ENCODE measurements around the gene CCDC91. TPM values are rescaled to one million over a fixed set of nuclear protein-coding genes. Genes with fewer than 3 reads are reported as not detected.

The CCDC91 gene
- total RNA-seq, 4 donors from 2014 or later = 24.3 to 65.2 (median 34.3) TPM

DNA sequence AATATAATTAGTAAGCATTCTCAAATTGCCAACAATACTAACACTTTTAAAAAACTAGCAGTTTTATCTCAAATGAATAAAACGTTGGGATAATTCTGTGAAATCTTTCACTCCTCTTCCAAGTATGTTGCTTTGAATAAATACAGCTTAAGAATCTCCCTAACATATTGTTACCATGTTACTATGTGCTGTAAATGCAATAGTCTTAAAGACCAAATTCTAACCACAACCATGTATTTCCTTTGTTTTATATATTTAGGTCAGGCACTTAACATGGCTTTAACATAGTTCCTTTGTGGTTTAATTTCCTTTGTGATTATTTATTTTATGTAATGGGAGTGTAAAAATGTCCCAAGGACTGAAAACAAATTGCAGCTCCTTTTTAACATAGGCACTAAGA, 33.9 kb upstream of the CCDC91 start:
- TF ChIP-seq POLR2A (IDR thresholded peaks at IDR 0.05) = no peak
- TF ChIP-seq, protein P1, sequence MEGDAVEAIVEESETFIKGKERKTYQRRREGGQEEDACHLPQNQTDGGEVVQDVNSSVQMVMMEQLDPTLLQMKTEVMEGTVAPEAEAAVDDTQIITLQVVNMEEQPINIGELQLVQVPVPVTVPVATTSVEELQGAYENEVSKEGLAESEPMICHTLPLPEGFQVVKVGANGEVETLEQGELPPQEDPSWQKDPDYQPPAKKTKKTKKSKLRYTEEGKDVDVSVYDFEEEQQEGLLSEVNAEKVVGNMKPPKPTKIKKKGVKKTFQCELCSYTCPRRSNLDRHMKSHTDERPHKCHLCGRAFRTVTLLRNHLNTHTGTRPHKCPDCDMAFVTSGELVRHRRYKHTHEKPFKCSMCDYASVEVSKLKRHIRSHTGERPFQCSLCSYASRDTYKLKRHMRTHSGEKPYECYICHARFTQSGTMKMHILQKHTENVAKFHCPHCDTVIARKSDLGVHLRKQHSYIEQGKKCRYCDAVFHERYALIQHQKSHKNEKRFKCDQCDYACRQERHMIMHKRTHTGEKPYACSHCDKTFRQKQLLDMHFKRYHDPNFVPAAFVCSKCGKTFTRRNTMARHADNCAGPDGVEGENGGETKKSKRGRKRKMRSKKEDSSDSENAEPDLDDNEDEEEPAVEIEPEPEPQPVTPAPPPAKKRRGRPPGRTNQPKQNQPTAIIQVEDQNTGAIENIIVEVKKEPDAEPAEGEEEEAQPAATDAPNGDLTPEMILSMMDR (IDR thresholded peaks at IDR 0.05) = no peak
- no peaks in the 10 kb centered on the region for H3K9me3 ChIP-seq
- DNase-seq = no peak

DNA sequence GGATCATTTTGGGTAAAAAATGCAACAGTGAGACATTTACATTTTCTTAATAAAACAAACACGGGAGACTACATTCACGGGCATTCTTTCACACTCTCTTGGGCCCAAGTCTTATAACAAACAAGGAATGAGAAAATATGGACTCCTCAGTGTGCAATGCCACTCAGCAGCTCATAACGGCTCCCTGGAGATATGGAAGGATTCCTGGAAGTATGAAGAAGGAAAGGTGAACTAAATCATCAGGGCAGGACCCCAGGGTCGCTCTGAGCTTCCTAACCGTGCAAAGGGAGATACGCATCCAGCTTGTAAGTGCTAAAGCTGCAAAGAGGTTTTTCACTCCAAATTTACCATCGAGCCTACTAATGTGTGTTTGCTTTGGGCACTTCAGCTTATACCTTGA, 33.5 kb upstream of the CCDC91 start:
- Histone ChIP-seq H3K27me3 (no peaks in the 10 kb centered on the region), H3K4me1 (no peaks in the 10 kb centered on the region), H3K4me3 (no peak overlapping the region), H3K36me3 (no peaks in the 10 kb centered on the region), H3K9me3 (no peaks in the 10 kb centered on the region), H3K27ac (no peak overlapping the region)
- no peak for DNase-seq
- no peak for TF ChIP-seq POLR2A (IDR thresholded peaks at IDR 0.05)
- TF ChIP-seq, protein P1 (IDR thresholded peaks at IDR 0.05) = no peak

More for the DNA sequence above, 33.9 kb upstream of the CCDC91 start:
- H3K4me3 ChIP-seq = no peak overlapping the region
- H3K27me3 ChIP-seq = no peaks in the 10 kb centered on the region
- H3K4me1 ChIP-seq = no peaks in the 10 kb centered on the region
- no peaks in the 10 kb centered on the region for H3K36me3 ChIP-seq
- no peak overlapping the region for H3K27ac ChIP-seq

DNA sequence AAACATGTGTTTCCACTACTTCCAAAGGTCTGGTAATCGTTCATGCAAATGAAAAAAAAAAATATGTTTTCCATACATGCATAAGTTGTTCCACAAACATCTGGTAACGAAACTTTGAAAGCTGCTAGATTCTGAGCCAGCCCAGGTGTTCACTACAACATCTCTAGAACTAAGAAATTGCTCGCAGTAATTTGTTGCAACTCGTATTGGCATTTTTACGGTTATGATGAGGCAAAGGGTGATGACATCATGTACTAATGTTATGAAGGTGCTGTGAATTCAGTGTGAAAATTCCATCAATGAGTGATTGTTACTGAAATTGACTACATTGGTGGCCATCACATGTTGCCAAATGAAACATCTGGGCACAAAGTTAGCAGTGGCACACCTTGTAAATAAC, 31.9 kb upstream of the CCDC91 start:
- no peak overlapping the region for H3K27ac ChIP-seq
- no peak for TF ChIP-seq POLR2A (IDR thresholded peaks at IDR 0.05)
- TF ChIP-seq, protein P1 (IDR thresholded peaks at IDR 0.05) = no peak
- H3K4me3 ChIP-seq = no peak overlapping the region
- no peak for DNase-seq
- no peaks in the 10 kb centered on the region for H3K9me3 ChIP-seq
- no peaks in the 10 kb centered on the region for H3K4me1 ChIP-seq
- no peaks in the 10 kb centered on the region for H3K36me3 ChIP-seq
- no peaks in the 10 kb centered on the region for H3K27me3 ChIP-seq

DNA sequence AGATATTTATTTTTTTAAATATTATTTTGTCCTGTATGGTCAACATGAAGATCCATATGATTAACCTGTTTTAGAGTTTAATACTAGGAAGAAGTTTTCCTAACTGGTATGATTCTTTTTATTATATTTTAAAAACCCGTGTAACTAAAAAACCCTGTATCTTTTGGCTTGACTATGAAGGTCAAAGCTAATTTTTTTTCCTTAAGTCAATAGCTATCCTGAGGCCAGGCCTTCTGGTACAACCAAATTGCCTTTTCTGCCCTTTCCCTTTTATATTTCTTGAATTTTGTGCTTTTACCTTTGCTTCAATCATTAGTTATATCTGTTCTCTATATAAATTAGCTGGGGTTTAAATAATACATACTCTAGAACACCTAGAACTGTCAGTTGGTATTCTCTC, 30.6 kb upstream of the CCDC91 start:
- TF ChIP-seq, protein P1 (IDR thresholded peaks at IDR 0.05) = no peak
- TF ChIP-seq POLR2A (IDR thresholded peaks at IDR 0.05) = no peak

DNA sequence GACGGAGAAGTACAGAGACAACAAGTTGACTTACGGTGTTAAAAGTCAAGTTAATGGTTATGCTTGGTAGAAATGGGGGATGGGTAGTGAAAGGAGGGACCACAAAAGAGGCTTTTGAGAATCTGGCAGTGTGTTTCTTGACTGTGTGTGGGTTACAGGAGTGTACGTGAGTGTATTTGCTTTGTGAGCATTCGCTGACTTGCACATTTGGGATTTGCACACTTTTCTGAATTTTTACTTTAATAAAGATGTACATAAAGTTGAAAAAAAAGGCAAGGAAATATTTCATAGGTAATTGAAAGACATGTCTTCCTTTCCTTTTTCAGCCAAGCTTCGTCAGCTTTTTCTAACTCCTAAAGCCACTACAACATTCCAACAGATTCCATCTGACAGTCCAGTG, 28.6 kb upstream of the CCDC91 start:
- H3K4me3 ChIP-seq = no peak overlapping the region
- no peaks in the 10 kb centered on the region for H3K9me3 ChIP-seq
- H3K36me3 ChIP-seq = no peaks in the 10 kb centered on the region
- H3K27me3 ChIP-seq = no peaks in the 10 kb centered on the region
- no peak for TF ChIP-seq POLR2A (IDR thresholded peaks at IDR 0.05)
- TF ChIP-seq, protein P1 (IDR thresholded peaks at IDR 0.05) = no peak
- DNase-seq = no peak
- H3K27ac ChIP-seq = no peak overlapping the region
- no peaks in the 10 kb centered on the region for H3K4me1 ChIP-seq

More for the DNA sequence above, 30.6 kb upstream of the CCDC91 start:
- H3K27me3 ChIP-seq = no peaks in the 10 kb centered on the region
- no peaks in the 10 kb centered on the region for H3K4me1 ChIP-seq
- no peaks in the 10 kb centered on the region for H3K9me3 ChIP-seq
- H3K4me3 ChIP-seq = no peak overlapping the region
- no peak overlapping the region for H3K27ac ChIP-seq
- H3K36me3 ChIP-seq = no peaks in the 10 kb centered on the region
- no peak for DNase-seq

DNA sequence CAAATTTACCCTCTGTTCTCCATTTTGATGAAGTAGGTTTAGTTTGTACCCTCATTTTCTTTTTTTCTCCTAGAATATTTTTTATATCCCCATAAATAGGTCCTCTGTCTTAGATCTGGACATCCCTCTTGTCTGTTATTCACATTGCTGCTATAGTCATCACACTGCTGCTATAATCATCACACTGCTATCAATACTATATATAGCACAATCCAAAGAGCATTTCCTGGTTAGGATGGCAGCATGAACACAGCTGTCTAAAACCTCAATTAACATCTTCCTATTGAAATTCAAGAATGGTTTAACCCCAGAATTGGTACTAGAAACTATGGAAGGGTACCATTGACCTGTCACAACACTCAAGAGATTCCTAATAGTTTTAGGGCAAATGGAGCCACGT, 27.6 kb upstream of the CCDC91 start:
- no peak overlapping the region for H3K27ac ChIP-seq
- TF ChIP-seq, protein P1 (IDR thresholded peaks at IDR 0.05) = no peak
- TF ChIP-seq POLR2A (IDR thresholded peaks at IDR 0.05) = no peak
- no peak overlapping the region for H3K4me3 ChIP-seq
- H3K9me3 ChIP-seq = no peaks in the 10 kb centered on the region
- no peaks in the 10 kb centered on the region for H3K4me1 ChIP-seq
- H3K27me3 ChIP-seq = no peaks in the 10 kb centered on the region
- no peaks in the 10 kb centered on the region for H3K36me3 ChIP-seq
- DNase-seq = no peak

All from Peyer's patch (tissue), 4 donors.